Endothelial cell of umbilical vein (primary cell): Measurements from ENCODE around the gene FKBP7. TPM values are rescaled to one million over a fixed set of nuclear protein-coding genes. Genes with fewer than 3 reads are reported as not detected.

Experiments used
- BruUV-seq: library from RNA; stranded (reverse); fragments of 400-500 nt; replicated peaks from 2 replicates; lab custom pipeline; 2021; lab: Mats Ljungman, UMichigan
- CTCF ChIA-PET: fragments of 300-600, 350-600 bp; sonication (Branson Sonifier 250); formaldehyde crosslinking; loops from one replicate; lab custom pipeline; 2021; ENCODE audit warnings: antibody characterized with exemption, inconsistent platforms; lab: Charles Lee
- POLR2A ChIA-PET: fragments of 300-600, 350-600 bp; sonication (Branson Sonifier 250); formaldehyde crosslinking; loops from one replicate; lab custom pipeline; 2021; ENCODE audit warnings: antibody characterized with exemption, inconsistent platforms; lab: Charles Lee
- DNase-seq: peaks from one replicate; pipeline ENCODE4 v3.0.0-alpha.2; 2011; ENCODE audit warnings: low read depth, low spot score
- FAIRE-seq: peaks from 2 replicates; lab custom pipeline; 2011; peaks lifted over from hg19 to GRCh38; lab: Jason Lieb, UNC
- H2AFZ ChIP-seq: 2 replicates; pipeline ENCODE4 v1.6.0; 2012; ENCODE audit warnings: low read depth, low read length, control low read depth, inconsistent platforms
- H3K27ac ChIP-seq: 2 replicates; pipeline ENCODE4 v1.5.1; 2011; ENCODE audit warnings: low read depth, mild to moderate bottlenecking, control low read depth, low read length, moderate library complexity; ENCODE audit not compliant: insufficient read depth
- H3K27me3 ChIP-seq, 2 experiments: 2 replicates each; pipeline versions ENCODE4 v1.6.0 to v1.6.1; 2011; ENCODE audit warnings: low read length in 2 of 2, mixed read lengths in 1 of 2; ENCODE audit not compliant: control insufficient read depth in 2 of 2, insufficient read depth in 2 of 2
- H3K36me3 ChIP-seq, 2 experiments: 2 replicates in 1 of 2; 3 replicates in 1 of 2; pipeline ENCODE4 v1.5.1; 2011; ENCODE audit warnings: low read length in 2 of 2, mild to moderate bottlenecking in 1 of 2, moderate library complexity in 1 of 2; ENCODE audit not compliant: control insufficient read depth in 2 of 2, insufficient read depth in 2 of 2; ENCODE audit errors: extremely low read depth in 1 of 2
- H3K4me1 ChIP-seq: 3 replicates; pipeline ENCODE4 v1.5.1; 2011; ENCODE audit warnings: mild to moderate bottlenecking, low read length; ENCODE audit not compliant: control insufficient read depth, insufficient read depth; ENCODE audit errors: extremely low read depth
- H3K4me2 ChIP-seq: 2 replicates; pipeline ENCODE4 v1.6.1; 2011; ENCODE audit warnings: low read length, control low read depth, mixed read lengths; ENCODE audit not compliant: insufficient read depth
- H3K4me3 ChIP-seq, 3 experiments: fragments of 200-600 bp in 1 of 3; sonication (generic), shearing (Covaris generic) in 1 of 3; replicated peaks in 1 of 3; 2 replicates each; pipeline ENCODE4 v1.5.1; 2011 to 2016; ENCODE audit warnings: control low read depth in 3 of 3, low read length in 3 of 3, mild to moderate bottlenecking in 2 of 3, inconsistent platforms in 1 of 3, low read depth in 1 of 3, moderate library complexity in 1 of 3; ENCODE audit not compliant: insufficient read depth in 1 of 3
- H3K79me2 ChIP-seq: 2 replicates; pipeline ENCODE4 v1.6.0; 2012; ENCODE audit warnings: low read length, inconsistent platforms; ENCODE audit not compliant: control insufficient read depth, insufficient read depth
- H3K9ac ChIP-seq: replicated peaks from 2 replicates; pipeline ENCODE3; 2011; ENCODE audit warnings: low read length, control low read depth; ENCODE audit not compliant: insufficient read depth; ENCODE audit errors: extremely low read depth
- H3K9me1 ChIP-seq: replicated peaks from 3 replicates; pipeline ENCODE4 v1.6.0; 2011; ENCODE audit warnings: mild to moderate bottlenecking, low read length; ENCODE audit not compliant: control insufficient read depth, insufficient read depth; ENCODE audit errors: extremely low read depth
- H3K9me3 ChIP-seq: replicated peaks from 2 replicates; pipeline ENCODE4 v1.5.1; 2012; ENCODE audit warnings: low read length, inconsistent platforms; ENCODE audit not compliant: control insufficient read depth, insufficient read depth
- H4K20me1 ChIP-seq: replicated peaks from 2 replicates; pipeline ENCODE3; 2011; ENCODE audit warnings: mild to moderate bottlenecking, low read length; ENCODE audit not compliant: control insufficient read depth, insufficient read depth; ENCODE audit errors: extremely low read depth
- EZH2 ChIP-seq: IDR thresholded peaks from 2 replicates; pipeline ENCODE4 v1.6.1; 2012; ENCODE audit warnings: borderline replicate concordance, low read depth, mild to moderate bottlenecking, moderate library complexity, low read length, inconsistent platforms; ENCODE audit not compliant: severe bottlenecking
- FOS ChIP-seq: IDR thresholded peaks from 2 replicates; pipeline ENCODE4 v1.6.1; 2011; ENCODE audit warnings: mild to moderate bottlenecking, low read length, moderate library complexity, borderline replicate concordance; ENCODE audit not compliant: insufficient read depth
- GATA2 ChIP-seq: IDR thresholded peaks from 2 replicates; pipeline ENCODE4 v1.7.0; 2011; ENCODE audit warnings: low read depth, mild to moderate bottlenecking, moderate library complexity, mixed read lengths, low read length; ENCODE audit not compliant: insufficient read length, insufficient read depth
- JUN ChIP-seq: IDR thresholded peaks from 2 replicates; pipeline ENCODE4 v1.6.1; 2011; ENCODE audit warnings: borderline replicate concordance, low read depth; ENCODE audit not compliant: insufficient read length, insufficient read depth
- MYC ChIP-seq: IDR thresholded peaks from one replicate; pipeline ENCODE4 v1.6.1; 2011; ENCODE audit warnings: mild to moderate bottlenecking, low read depth, low read length
- POLR2A ChIP-seq: IDR thresholded peaks from 2 replicates; pipeline ENCODE4 v1.6.1; 2012; ENCODE audit warnings: low read depth, mild to moderate bottlenecking, control low read depth, low read length
- POLR2AphosphoS5 ChIP-seq: IDR thresholded peaks from 2 replicates; pipeline ENCODE4 v1.6.1; 2012; ENCODE audit warnings: low read depth, mild to moderate bottlenecking, control low read depth, low read length, moderate library complexity; ENCODE audit not compliant: insufficient read depth
- dilution Hi-C: fragments of 300-500 bp; cut with MboI; formaldehyde crosslinking; loops from one replicate; pipeline ENCODE4 v1.15.0; 2019; ENCODE audit warnings: low sequenced_read_pairs; ENCODE audit not compliant: extremely low pct_ligation_motif_present
- intact Hi-C: fragments of 100-400 bp; cut with micrococcal nuclease; formaldehyde crosslinking; loops from one replicate; pipeline ENCODE4 v1.10.0; 2022
- polyA plus RNA-seq, 4 experiments: library from polyadenylated mRNA; depleted of rRNA in 3 of 4; stranded (reverse) in 3 of 4; unstranded in 1 of 4; fragments of >200 nt; gene quantifications; 2 replicates each; pipeline versions ENCODE4 v1.2.1 to v1.2.3, GENCODE V29; 2011 to 2012; ENCODE audit warnings: missing spikeins in 1 of 4
- total RNA-seq: library from RNA; stranded (reverse); gene quantifications from 2 replicates; pipeline ENCODE4 v1.2.3, GENCODE V29; 2021
- TF ChIP-seq, protein P1 (sequence below): IDR thresholded peaks from 2 replicates; pipeline ENCODE4 v1.6.1; 2011; ENCODE audit not compliant: insufficient read depth, insufficient read length
- TF ChIP-seq, protein P2 (sequence below), 2 donors: IDR thresholded peaks; 1 replicate in 1 of 2; 2 replicates in 1 of 2; pipeline ENCODE4 v1.5.1; 2011; ENCODE audit warnings: low read length in 2 of 2, mild to moderate bottlenecking in 2 of 2, moderate library complexity in 2 of 2, control low read depth in 1 of 2, inconsistent platforms in 1 of 2, low read depth in 1 of 2; ENCODE audit not compliant: insufficient read depth in 1 of 2; ENCODE audit errors: extremely low read depth in 1 of 2

FKBP7 gene
- total and polyA plus RNA-seq, 2 donors (not counting 3 experiments of a cell fraction or from before 2014, with no cell fraction given): 11.2 to 20.5 TPM

GRCh38 chr2:178485356-178485755, 7.0 kb upstream of the FKBP7 start:
- intact Hi-C loops: loop anchor here (10.0 kb wide), 1 partner anchor 339 kb away; no protein-coding TSS in a partner anchor

More at GRCh38 chr2:178485356-178485755, 7.0 kb upstream of the FKBP7 start:
- no peak for DNase-seq
- H3K4me2 ChIP-seq: no peak overlapping the region
- H3K9me3 ChIP-seq: no peaks in the 10 kb centered on the region
- no peak for FAIRE-seq
- BruUV-seq: no TSS peak
- H3K79me2 ChIP-seq: peaks cover 67% of the 10 kb centered on the region
- H3K36me3 ChIP-seq: peaks cover 0 to 2% of the 10 kb centered on the region in 2 experiments
- H3K27ac ChIP-seq: no peak overlapping the region
- H3K9ac ChIP-seq: no peak overlapping the region
- no peak for TF ChIP-seq FOS
- TF ChIP-seq JUN: no peak
- TF ChIP-seq, protein P1, sequence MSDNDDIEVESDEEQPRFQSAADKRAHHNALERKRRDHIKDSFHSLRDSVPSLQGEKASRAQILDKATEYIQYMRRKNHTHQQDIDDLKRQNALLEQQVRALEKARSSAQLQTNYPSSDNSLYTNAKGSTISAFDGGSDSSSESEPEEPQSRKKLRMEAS: no peak
- TF ChIP-seq, protein P2, sequence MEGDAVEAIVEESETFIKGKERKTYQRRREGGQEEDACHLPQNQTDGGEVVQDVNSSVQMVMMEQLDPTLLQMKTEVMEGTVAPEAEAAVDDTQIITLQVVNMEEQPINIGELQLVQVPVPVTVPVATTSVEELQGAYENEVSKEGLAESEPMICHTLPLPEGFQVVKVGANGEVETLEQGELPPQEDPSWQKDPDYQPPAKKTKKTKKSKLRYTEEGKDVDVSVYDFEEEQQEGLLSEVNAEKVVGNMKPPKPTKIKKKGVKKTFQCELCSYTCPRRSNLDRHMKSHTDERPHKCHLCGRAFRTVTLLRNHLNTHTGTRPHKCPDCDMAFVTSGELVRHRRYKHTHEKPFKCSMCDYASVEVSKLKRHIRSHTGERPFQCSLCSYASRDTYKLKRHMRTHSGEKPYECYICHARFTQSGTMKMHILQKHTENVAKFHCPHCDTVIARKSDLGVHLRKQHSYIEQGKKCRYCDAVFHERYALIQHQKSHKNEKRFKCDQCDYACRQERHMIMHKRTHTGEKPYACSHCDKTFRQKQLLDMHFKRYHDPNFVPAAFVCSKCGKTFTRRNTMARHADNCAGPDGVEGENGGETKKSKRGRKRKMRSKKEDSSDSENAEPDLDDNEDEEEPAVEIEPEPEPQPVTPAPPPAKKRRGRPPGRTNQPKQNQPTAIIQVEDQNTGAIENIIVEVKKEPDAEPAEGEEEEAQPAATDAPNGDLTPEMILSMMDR (IDR thresholded peaks at IDR 0.05; ENCODE audit: extremely low read depth in 1 of 2, insufficient read depth in 1 of 2, low read depth in 1 of 2, low read length in 2 of 2): no peak
- no peak for TF ChIP-seq GATA2
- TF ChIP-seq POLR2A: no peak
- TF ChIP-seq POLR2AphosphoS5: no peak
- TF ChIP-seq EZH2: no peak
- TF ChIP-seq MYC: no peak
- CTCF ChIA-PET: no interaction called here
- H3K4me1 ChIP-seq: peaks cover 22% of the 10 kb centered on the region
- H3K27me3 ChIP-seq: no peaks in the 10 kb centered on the region
- no peaks in the 10 kb centered on the region for H3K9me1 ChIP-seq
- POLR2A ChIA-PET: no interaction called here
- H3K4me3 ChIP-seq: no peak overlapping the region
- H4K20me1 ChIP-seq: no peaks in the 10 kb centered on the region
- no peak overlapping the region for H2AFZ ChIP-seq
- dilution Hi-C loops: no loop called here
